ENCODE results near the gene ASCL3.

The ASCL3 gene

GRCh38 chr11:8933931-8934330 lies 8.9 kb downstream of the ASCL3 start:
- H3K36me3 Mint-ChIP-seq (ENCODE audit: low read depth) = no peaks in the 10 kb centered on the region
- peak; percentile 29 for ATAC-seq
- no peaks in the 10 kb centered on the region for H3K27me3 Mint-ChIP-seq
- no peak overlapping the region for H3K27ac Mint-ChIP-seq
- H3K9me3 Mint-ChIP-seq = no peaks in the 10 kb centered on the region
- DNase-seq = no peak
- no peak overlapping the region for H3K4me3 Mint-ChIP-seq
- no peaks in the 10 kb centered on the region for H3K4me1 Mint-ChIP-seq

- ATAC-seq (no peak), DNase-seq (no peak)
- H3K27ac Mint-ChIP-seq = no peak within 1 kb of the TSS
- no peak within 1 kb of the TSS for H3K4me3 Mint-ChIP-seq
- H3K9me3 Mint-ChIP-seq = no peaks in the 10 kb centered on the region
- no peaks in the 10 kb centered on the region for H3K27me3 Mint-ChIP-seq
- no peaks in the 10 kb centered on the region for H3K36me3 Mint-ChIP-seq (ENCODE audit: low read depth)
- H3K4me1 Mint-ChIP-seq = no peaks in the 10 kb centered on the region
Observed at GRCh38 chr11:8932564-8933180, 10.1 kb downstream of the ASCL3 start, which contains the start of gene C11orf16. C11orf16 (minus strand) TSS chr11:8932947; CDS start chr11:8932308, 639 bp downstream.

- DNase-seq = no peak
- H3K4me3 Mint-ChIP-seq = no peak overlapping the region
- no peaks in the 10 kb centered on the region for H3K27me3 Mint-ChIP-seq
- no peaks in the 10 kb centered on the region for H3K36me3 Mint-ChIP-seq (ENCODE audit: low read depth)
- no peaks in the 10 kb centered on the region for H3K9me3 Mint-ChIP-seq
- ATAC-seq = no peak
- no peak overlapping the region for H3K27ac Mint-ChIP-seq
- no peaks in the 10 kb centered on the region for H3K4me1 Mint-ChIP-seq
Observed at GRCh38 chr11:8930456-8931175, 12.2 kb downstream of the ASCL3 start.

- no peak for DNase-seq
- H3K27me3 Mint-ChIP-seq = no peaks in the 10 kb centered on the region
- no peaks in the 10 kb centered on the region for H3K36me3 Mint-ChIP-seq (ENCODE audit: low read depth)
- peak overlapping the region; percentile 15 for H3K4me3 Mint-ChIP-seq
- H3K4me1 Mint-ChIP-seq = no peaks in the 10 kb centered on the region
- no peak for ATAC-seq
- H3K9me3 Mint-ChIP-seq = no peaks in the 10 kb centered on the region
- no peak overlapping the region for H3K27ac Mint-ChIP-seq
Observed at GRCh38 chr11:8928981-8929615, 13.7 kb downstream of the ASCL3 start.

- Mint-ChIP-seq H3K36me3 (ENCODE audit: low read depth) (no peaks in the 10 kb centered on the region), H3K27me3 (no peaks in the 10 kb centered on the region), H3K27ac (no peak overlapping the region), H3K4me3 (no peak overlapping the region), H3K9me3 (no peaks in the 10 kb centered on the region), H3K4me1 (no peaks in the 10 kb centered on the region)
- ATAC-seq (no peak), DNase-seq (no peak)
Observed at GRCh38 chr11:8928205-8928604, 14.6 kb downstream of the ASCL3 start.

GRCh38 chr11:8927233-8927632 lies 15.6 kb downstream of the ASCL3 start:
- ATAC-seq = no peak
- Mint-ChIP-seq H3K4me3 (no peak overlapping the region), H3K27ac (no peak overlapping the region), H3K9me3 (no peaks in the 10 kb centered on the region), H3K36me3 (ENCODE audit: low read depth) (peaks cover 4% of the 10 kb centered on the region), H3K4me1 (no peaks in the 10 kb centered on the region), H3K27me3 (no peaks in the 10 kb centered on the region)
- DNase-seq = no peak

- no peak overlapping the region for H3K4me3 Mint-ChIP-seq
- no peak overlapping the region for H3K27ac Mint-ChIP-seq
- ATAC-seq (no peak), DNase-seq (no peak)
- peaks cover 12% of the 10 kb centered on the region for H3K36me3 Mint-ChIP-seq (ENCODE audit: low read depth)
- no peaks in the 10 kb centered on the region for H3K9me3 Mint-ChIP-seq
- no peaks in the 10 kb centered on the region for H3K27me3 Mint-ChIP-seq
- no peaks in the 10 kb centered on the region for H3K4me1 Mint-ChIP-seq
Observed at GRCh38 chr11:8926236-8926635, 16.6 kb downstream of the ASCL3 start.

GRCh38 chr11:8925711-8926110 lies 17.1 kb downstream of the ASCL3 start:
- H3K27ac Mint-ChIP-seq = no peak overlapping the region
- no peaks in the 10 kb centered on the region for H3K9me3 Mint-ChIP-seq
- ATAC-seq (no peak), DNase-seq (no peak)
- H3K4me1 Mint-ChIP-seq = no peaks in the 10 kb centered on the region
- H3K4me3 Mint-ChIP-seq = no peak overlapping the region
- peaks cover 13% of the 10 kb centered on the region for H3K36me3 Mint-ChIP-seq (ENCODE audit: low read depth)
- no peaks in the 10 kb centered on the region for H3K27me3 Mint-ChIP-seq

- Mint-ChIP-seq H3K36me3 (ENCODE audit: low read depth) (peaks cover 17% of the 10 kb centered on the region), H3K4me3 (no peak overlapping the region), H3K4me1 (no peaks in the 10 kb centered on the region), H3K27ac (no peak overlapping the region), H3K9me3 (no peaks in the 10 kb centered on the region), H3K27me3 (no peaks in the 10 kb centered on the region)
- DNase-seq (no peak), ATAC-seq (no peak)
Observed at GRCh38 chr11:8922691-8923090, 20.1 kb downstream of the ASCL3 start.

GRCh38 chr11:8917157-8917825 lies 25.5 kb downstream of the ASCL3 start:
- DNase-seq (no peak), ATAC-seq (no peak)
- H3K27me3 Mint-ChIP-seq = no peaks in the 10 kb centered on the region
- no peak overlapping the region for H3K27ac Mint-ChIP-seq
- no peaks in the 10 kb centered on the region for H3K9me3 Mint-ChIP-seq
- H3K36me3 Mint-ChIP-seq (ENCODE audit: low read depth) = peaks cover 42% of the 10 kb centered on the region
- no peak overlapping the region for H3K4me3 Mint-ChIP-seq
- peaks cover 24% of the 10 kb centered on the region for H3K4me1 Mint-ChIP-seq

GRCh38 chr11:8914661-8915018 lies 28.2 kb downstream of the ASCL3 start:
- DNase-seq = no peak
- Mint-ChIP-seq H3K36me3 (ENCODE audit: low read depth) (peaks cover 32% of the 10 kb centered on the region), H3K9me3 (no peaks in the 10 kb centered on the region), H3K4me1 (peaks cover 37% of the 10 kb centered on the region), H3K4me3 (peak overlapping the region; percentile 73), H3K27ac (peak overlapping the region; percentile 76), H3K27me3 (no peaks in the 10 kb centered on the region)
- ATAC-seq = no peak

- Mint-ChIP-seq H3K27ac (peak overlapping the region; percentile 76), H3K4me3 (peak overlapping the region; percentile 73), H3K36me3 (ENCODE audit: low read depth) (peaks cover 32% of the 10 kb centered on the region), H3K4me1 (peaks cover 42% of the 10 kb centered on the region), H3K9me3 (no peaks in the 10 kb centered on the region), H3K27me3 (no peaks in the 10 kb centered on the region)
- peak; percentile 26 for ATAC-seq
- DNase-seq = peak; percentile 54
Observed at GRCh38 chr11:8913961-8914660, 28.7 kb downstream of the ASCL3 start.

- DNase-seq (peak; percentile 94), ATAC-seq (peak; percentile 96)
- no peaks in the 10 kb centered on the region for H3K27me3 Mint-ChIP-seq
- H3K27ac Mint-ChIP-seq = peak within 1 kb of the TSS; percentile 81
- peaks cover 62% of the 10 kb centered on the region for H3K4me1 Mint-ChIP-seq
- H3K36me3 Mint-ChIP-seq (ENCODE audit: low read depth) = peaks cover 23% of the 10 kb centered on the region
- H3K4me3 Mint-ChIP-seq = peak within 1 kb of the TSS; percentile 90
- H3K9me3 Mint-ChIP-seq = no peaks in the 10 kb centered on the region
Observed at GRCh38 chr11:8911029-8911823, 31.6 kb downstream of the ASCL3 start, which contains the start of gene AKIP1. AKIP1 (plus strand) TSS chr11:8911189; CDS start chr11:8911450, 261 bp downstream.
